ENCODE data around the gene CGB2.

DNA sequence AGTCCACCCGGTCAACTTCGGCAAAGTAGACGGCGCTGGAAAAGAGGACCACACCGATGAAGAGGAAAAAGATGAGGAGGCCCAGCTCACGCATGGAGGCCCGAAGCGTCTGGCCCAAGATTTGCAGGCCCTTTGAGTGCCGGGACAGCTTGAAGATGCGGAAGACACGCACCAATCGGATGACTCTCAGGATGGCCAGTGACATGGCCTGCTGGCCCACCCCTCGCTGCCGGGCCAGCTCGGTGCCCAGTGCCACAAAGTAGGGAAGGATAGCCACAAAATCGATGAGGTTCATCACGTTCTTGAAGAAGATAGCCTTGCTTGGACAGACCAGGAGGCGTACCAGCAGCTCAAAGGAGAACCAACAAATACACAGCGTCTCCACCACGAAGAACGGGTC is 38.7 kb downstream of the CGB2 start:
- TF ChIP-seq, protein P1, sequence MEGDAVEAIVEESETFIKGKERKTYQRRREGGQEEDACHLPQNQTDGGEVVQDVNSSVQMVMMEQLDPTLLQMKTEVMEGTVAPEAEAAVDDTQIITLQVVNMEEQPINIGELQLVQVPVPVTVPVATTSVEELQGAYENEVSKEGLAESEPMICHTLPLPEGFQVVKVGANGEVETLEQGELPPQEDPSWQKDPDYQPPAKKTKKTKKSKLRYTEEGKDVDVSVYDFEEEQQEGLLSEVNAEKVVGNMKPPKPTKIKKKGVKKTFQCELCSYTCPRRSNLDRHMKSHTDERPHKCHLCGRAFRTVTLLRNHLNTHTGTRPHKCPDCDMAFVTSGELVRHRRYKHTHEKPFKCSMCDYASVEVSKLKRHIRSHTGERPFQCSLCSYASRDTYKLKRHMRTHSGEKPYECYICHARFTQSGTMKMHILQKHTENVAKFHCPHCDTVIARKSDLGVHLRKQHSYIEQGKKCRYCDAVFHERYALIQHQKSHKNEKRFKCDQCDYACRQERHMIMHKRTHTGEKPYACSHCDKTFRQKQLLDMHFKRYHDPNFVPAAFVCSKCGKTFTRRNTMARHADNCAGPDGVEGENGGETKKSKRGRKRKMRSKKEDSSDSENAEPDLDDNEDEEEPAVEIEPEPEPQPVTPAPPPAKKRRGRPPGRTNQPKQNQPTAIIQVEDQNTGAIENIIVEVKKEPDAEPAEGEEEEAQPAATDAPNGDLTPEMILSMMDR (IDR thresholded peaks at IDR 0.05) = no peak
- TF ChIP-seq POLR2A (IDR thresholded peaks at IDR 0.05) = no peak
